ENCODE measurements around the gene RHOT2. TPM values are rescaled to one million over a fixed set of nuclear protein-coding genes. Genes with fewer than 3 reads are reported as not detected.

The RHOT2 gene
- total RNA-seq, 1 experiment from 2014 or later: 210 TPM

DNA sequence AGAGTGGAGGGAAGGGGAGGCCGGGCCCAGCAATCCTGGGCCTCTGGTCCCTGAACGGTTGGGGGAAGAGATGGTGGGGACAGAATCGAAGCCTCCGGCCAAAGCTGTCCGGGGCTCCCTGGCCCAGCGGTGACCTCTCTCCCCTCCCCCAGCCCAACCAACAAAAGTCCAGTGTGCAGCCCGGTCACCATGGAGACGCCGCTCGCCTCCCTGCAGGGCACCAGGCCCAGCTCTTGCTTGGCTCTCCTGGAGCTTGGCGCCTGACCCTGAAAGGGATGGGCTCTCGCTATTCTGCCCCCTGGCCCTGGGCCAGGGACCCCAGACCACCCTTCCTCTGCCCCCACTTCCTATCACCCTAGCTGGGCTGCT, 48.3 kb downstream of the RHOT2 start:
- Histone ChIP-seq H2BK15ac (ENCODE audit: low read depth, low read length) (no peak overlapping the region), H3K27ac (ENCODE audit: insufficient read length, low read depth, low read length) (no peak overlapping the region)

More for the DNA sequence above, 48.3 kb downstream of the RHOT2 start:
- no peak overlapping the region for H3K9ac ChIP-seq (ENCODE audit: extremely low read depth, insufficient read length, low read length)
- DNase-seq: peak; percentile 55
- H3K4ac ChIP-seq (ENCODE audit: low read depth, low read length): no peak overlapping the region
- H3K4me2 ChIP-seq (ENCODE audit: insufficient read depth, insufficient read length, low read length): peak overlapping the region; percentile 30
- Mint-ChIP-seq H3K9me3 (no peaks in the 10 kb centered on the region; a peak in 2 of 5 replicates), H3K4me3 (peak overlapping the region; percentile 55 to 78), H3K27ac (no peak overlapping the region; a peak in 1 of 7 replicates), H3K36me3 (ENCODE audit: insufficient read depth in 1 of 3, low read depth in 3 of 3) (no peaks in the 10 kb centered on the region), H3K27me3 (ENCODE audit: low read depth) (peaks cover 52% of the 10 kb centered on the region), H3K4me1 (peaks cover 17 to 31% of the 10 kb centered on the region in 2 experiments)
- H3K79me1 ChIP-seq (ENCODE audit: insufficient read depth, low read depth, low read length, poor library complexity, severe bottlenecking): no peaks in the 10 kb centered on the region
- H4K20me1 ChIP-seq (ENCODE audit: control insufficient read depth, insufficient read depth, insufficient read length): no peaks in the 10 kb centered on the region
- H4K91ac ChIP-seq (ENCODE audit: insufficient read length, low read depth, low read length): no peak overlapping the region
- H3K9me3 ChIP-seq (ENCODE audit: control insufficient read depth, low read depth, low read length): no peaks in the 10 kb centered on the region
- no peak overlapping the region for H3K18ac ChIP-seq (ENCODE audit: insufficient read length, low read depth, low read length)
- H4K8ac ChIP-seq (replicated peaks; ENCODE audit: insufficient read length, low read depth, low read length): no peak overlapping the region
- H3T11ph ChIP-seq (ENCODE audit: low read length): no peak overlapping the region
- no peak overlapping the region for H2BK12ac ChIP-seq (ENCODE audit: insufficient read length, low read depth, low read length)
- no peaks in the 10 kb centered on the region for H3K4me1 ChIP-seq (ENCODE audit: insufficient read depth, low read length)
- H2AK5ac ChIP-seq (ENCODE audit: insufficient read length, low read length): no peak overlapping the region
- H2BK120ac ChIP-seq (ENCODE audit: low read depth, low read length, poor library complexity, severe bottlenecking): no peak overlapping the region
- H3K14ac ChIP-seq (ENCODE audit: insufficient read depth, low read length): no peak overlapping the region
- no peak overlapping the region for H3K23ac ChIP-seq (ENCODE audit: insufficient read length, low read depth, low read length)
- H3K56ac ChIP-seq (ENCODE audit: insufficient read length, low read depth, low read length): no peak overlapping the region
- no peak overlapping the region for H2BK5ac ChIP-seq (ENCODE audit: insufficient read length, low read length)
- H3K23me2 ChIP-seq (ENCODE audit: insufficient read length, low read depth, low read length, poor library complexity, severe bottlenecking): peaks cover 10% of the 10 kb centered on the region
- H2BK20ac ChIP-seq (ENCODE audit: low read depth, low read length, poor library complexity, severe bottlenecking): no peak overlapping the region
- H3K27me3 ChIP-seq (ENCODE audit: insufficient read depth, low read length): no peaks in the 10 kb centered on the region; the same call in 1 of the 2 replicates
- no peaks in the 10 kb centered on the region for H3K79me2 ChIP-seq (ENCODE audit: insufficient read depth, low read length)
- no CpG with 5 or more reads among the region's 12 CpGs for WGBS (ENCODE audit: extremely low coverage, insufficient read length, low lambda C conversion rate)
- TF ChIP-seq, protein P1, sequence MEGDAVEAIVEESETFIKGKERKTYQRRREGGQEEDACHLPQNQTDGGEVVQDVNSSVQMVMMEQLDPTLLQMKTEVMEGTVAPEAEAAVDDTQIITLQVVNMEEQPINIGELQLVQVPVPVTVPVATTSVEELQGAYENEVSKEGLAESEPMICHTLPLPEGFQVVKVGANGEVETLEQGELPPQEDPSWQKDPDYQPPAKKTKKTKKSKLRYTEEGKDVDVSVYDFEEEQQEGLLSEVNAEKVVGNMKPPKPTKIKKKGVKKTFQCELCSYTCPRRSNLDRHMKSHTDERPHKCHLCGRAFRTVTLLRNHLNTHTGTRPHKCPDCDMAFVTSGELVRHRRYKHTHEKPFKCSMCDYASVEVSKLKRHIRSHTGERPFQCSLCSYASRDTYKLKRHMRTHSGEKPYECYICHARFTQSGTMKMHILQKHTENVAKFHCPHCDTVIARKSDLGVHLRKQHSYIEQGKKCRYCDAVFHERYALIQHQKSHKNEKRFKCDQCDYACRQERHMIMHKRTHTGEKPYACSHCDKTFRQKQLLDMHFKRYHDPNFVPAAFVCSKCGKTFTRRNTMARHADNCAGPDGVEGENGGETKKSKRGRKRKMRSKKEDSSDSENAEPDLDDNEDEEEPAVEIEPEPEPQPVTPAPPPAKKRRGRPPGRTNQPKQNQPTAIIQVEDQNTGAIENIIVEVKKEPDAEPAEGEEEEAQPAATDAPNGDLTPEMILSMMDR (conservative IDR thresholded peaks at IDR 0.05): no peak
- H2AFZ ChIP-seq (ENCODE audit: low read length): no peak overlapping the region
- no peak overlapping the region for H4K5ac ChIP-seq (ENCODE audit: insufficient read length, low read depth, low read length)

All from H9 (cell line).